ENCODE data around the gene CBFA2T2. TPM values are rescaled to one million over a fixed set of nuclear protein-coding genes. Genes with fewer than 3 reads are reported as not detected.
A peak's percentile ranks its signal among the peaks of the same experiment; 100 is the strongest.

CBFA2T2 gene
- total RNA-seq, 3 donors from 2014 or later = 28.5 to 37.4 (median 30.3) TPM

DNA sequence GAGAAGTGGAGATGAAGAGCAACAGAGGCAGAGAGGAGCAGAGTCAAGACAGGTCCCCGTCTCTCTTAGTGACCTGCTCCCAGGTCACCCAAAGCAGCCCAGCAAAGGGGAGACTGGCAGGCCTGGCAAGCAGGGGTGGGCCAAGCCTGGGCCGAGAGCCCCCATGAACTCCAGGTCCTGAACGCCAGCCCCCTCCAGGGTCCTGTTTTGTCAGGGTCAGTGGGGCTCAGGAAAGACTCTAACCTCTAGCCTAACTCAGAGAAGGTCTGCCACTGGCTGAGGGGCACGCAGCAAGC, 183.2 kb downstream of the CBFA2T2 start:
- Histone ChIP-seq H3K36me3 (ENCODE audit: low read depth) (no peaks in the 10 kb centered on the region), H3K4me1 (ENCODE audit: low read depth) (peaks cover 29% of the 10 kb centered on the region), H3K4me3 (no peak overlapping the region), H3K9me3 (no peaks in the 10 kb centered on the region)
- intact Hi-C loops (cut with DNase I, micrococcal nuclease) = no loop called here
- ATAC-seq (no peak), DNase-seq (peak in 1 of 3 donors; percentile 36)
- TF ChIP-seq, protein P1, sequence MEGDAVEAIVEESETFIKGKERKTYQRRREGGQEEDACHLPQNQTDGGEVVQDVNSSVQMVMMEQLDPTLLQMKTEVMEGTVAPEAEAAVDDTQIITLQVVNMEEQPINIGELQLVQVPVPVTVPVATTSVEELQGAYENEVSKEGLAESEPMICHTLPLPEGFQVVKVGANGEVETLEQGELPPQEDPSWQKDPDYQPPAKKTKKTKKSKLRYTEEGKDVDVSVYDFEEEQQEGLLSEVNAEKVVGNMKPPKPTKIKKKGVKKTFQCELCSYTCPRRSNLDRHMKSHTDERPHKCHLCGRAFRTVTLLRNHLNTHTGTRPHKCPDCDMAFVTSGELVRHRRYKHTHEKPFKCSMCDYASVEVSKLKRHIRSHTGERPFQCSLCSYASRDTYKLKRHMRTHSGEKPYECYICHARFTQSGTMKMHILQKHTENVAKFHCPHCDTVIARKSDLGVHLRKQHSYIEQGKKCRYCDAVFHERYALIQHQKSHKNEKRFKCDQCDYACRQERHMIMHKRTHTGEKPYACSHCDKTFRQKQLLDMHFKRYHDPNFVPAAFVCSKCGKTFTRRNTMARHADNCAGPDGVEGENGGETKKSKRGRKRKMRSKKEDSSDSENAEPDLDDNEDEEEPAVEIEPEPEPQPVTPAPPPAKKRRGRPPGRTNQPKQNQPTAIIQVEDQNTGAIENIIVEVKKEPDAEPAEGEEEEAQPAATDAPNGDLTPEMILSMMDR (IDR thresholded peaks at IDR 0.05) = no peak

DNA sequence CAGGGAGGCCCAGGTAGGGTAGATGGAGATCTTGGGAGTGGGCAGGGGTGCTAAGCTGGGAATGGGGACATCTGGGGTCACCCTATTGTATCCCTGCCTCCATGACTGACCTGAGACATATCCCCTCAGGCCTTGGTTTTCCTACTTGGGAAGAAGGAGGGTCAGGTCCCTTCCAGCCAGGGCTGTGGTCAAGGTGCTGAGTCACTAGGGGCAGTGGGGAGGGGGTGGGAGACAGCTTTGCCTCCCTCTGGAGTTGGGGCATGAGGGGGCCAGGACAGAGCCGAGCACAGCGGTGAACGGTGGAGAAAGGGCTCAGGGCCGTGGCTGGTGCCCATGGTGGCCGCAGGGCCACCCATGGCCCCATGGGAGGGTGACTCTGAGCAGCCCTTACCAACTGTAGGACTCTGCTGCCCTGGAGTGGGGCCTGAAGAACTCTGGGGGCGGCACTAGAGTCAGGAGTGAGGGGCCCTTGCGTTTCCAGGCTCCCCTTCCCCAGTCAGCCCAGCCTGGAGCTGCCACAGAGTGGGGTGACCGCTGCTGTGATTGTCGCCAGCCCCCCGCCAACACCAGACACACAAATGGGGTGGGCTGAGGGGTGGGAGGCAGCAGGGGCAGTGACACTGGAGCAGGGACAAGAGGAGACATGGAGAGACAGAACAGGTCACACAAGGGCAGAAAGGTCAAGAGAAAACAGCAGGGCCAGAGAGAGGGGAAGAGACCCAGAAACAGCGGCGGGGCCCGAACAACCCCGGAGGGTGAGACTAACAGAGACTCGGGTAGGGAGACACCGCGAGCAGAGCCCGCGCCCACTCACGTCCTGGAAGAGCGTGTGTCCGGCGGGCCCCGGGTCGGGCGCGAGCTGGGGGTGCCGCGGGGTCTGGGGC, 183.8 kb downstream of the CBFA2T2 start:
- ATAC-seq (peak; percentile 12), DNase-seq (peak in 1 of 3 donors; percentile 48)
- intact Hi-C loops (cut with DNase I, micrococcal nuclease) = no loop called here
- TF ChIP-seq, protein P1 (IDR thresholded peaks at IDR 0.05) = no peak
- peak overlapping the region; percentile 57 for H3K4me3 ChIP-seq
- peaks cover 23% of the 10 kb centered on the region for H3K4me1 ChIP-seq (ENCODE audit: low read depth)
- no peaks in the 10 kb centered on the region for H3K9me3 ChIP-seq
- no peaks in the 10 kb centered on the region for H3K36me3 ChIP-seq (ENCODE audit: low read depth)

DNA sequence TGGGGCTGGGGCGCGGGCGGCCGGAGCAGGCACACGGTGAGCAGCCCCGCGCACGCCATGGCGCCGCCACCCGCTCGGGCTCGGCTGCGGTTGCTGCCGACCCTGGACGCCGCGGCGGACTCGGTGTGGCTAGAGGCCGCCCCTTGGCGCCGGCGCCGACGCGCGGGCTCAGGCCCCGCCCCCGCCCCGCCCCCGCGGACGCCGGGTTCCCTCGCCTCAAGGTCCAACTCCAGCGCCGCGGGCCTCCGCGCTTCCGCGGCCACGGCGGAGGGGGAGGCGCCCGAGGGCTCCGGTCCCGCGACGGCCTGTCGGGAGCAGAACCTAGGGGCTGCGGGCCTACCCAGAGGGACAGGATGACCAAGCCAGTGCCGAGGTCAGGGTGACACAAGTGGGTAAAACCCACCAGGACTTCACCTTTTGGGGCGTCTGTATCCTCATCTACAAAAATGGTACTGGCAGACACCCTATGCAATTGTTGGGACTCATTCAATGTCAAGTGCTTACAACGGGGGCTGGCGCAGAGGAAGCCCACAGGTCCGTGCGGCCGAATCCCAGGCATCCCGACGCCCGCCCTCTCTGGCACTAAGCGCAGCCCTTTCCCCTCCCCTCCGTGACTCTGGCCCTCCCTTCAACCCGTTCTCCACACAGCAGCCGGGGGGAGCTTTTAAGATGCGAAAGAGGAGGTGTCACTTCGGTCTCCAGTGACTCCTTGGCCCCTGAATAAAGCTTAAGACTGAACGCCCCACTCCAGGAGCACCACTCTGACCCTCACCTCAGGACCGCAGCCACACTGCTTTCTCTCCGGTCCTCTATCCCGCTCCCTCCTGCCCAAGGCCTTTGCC, 184.6 kb downstream of the CBFA2T2 start, which contains the start of gene NECAB3:
TSS of gene NECAB3 (minus strand) at position 135 of the 842 bp plus-strand sequence. CDS start at position 59, 76 bp downstream.
- ATAC-seq = peak; percentile 93
- H3K9me3 ChIP-seq = no peaks in the 10 kb centered on the region
- H3K36me3 ChIP-seq (ENCODE audit: low read depth) = no peaks in the 10 kb centered on the region
- intact Hi-C loops (cut with DNase I, micrococcal nuclease) = no loop called here
- H3K4me3 ChIP-seq = peak within 1 kb of the TSS; percentile 57
- TF ChIP-seq, protein P1 (IDR thresholded peaks at IDR 0.05) = no peak
- H3K4me1 ChIP-seq (ENCODE audit: low read depth) = peaks cover 23% of the 10 kb centered on the region
- peak; percentile 86 to 93 (median 90) for DNase-seq

DNA sequence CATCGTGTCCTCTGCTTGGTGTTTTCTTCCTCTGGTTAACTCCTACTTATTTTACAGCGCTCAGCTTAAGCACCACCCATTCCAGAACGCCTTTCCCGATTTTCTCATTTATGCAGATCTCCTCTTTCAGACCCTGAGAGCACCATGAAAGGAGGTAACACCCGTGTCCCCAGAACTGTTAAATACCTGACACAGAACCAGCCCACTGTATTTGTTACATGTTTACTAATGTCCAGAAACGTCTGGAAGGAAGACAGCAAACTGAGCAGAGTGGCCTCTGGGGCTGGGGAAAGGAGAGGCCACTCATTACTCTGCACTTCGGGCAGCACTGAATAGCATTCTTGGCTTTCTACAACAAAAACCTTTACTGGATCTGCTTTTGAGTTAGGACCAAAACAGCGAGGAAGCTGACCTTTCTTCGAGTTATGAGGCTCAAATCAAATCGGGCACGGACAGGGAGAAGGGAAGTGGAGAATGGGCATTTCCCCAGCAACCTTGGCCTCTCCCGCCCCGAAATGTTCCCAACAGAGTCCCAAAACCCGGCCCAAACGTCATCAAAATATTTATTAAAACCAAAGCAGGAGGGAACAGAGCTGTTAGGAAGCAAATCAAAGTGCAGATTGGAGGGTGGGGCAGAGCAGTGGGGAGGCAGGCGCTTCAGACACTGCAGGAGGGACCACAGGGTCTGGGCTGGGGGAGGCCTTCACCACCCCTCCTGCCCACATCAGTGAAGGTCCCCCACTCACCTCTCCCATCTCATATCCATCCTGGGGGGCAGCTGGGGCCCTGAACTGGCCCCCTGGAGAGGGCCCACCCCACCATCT, 185.5 kb downstream of the CBFA2T2 start:
- intact Hi-C loops (cut with DNase I, micrococcal nuclease) = no loop called here
- Histone ChIP-seq H3K9me3 (no peaks in the 10 kb centered on the region), H3K4me1 (ENCODE audit: low read depth) (peaks cover 23% of the 10 kb centered on the region), H3K36me3 (ENCODE audit: low read depth) (no peaks in the 10 kb centered on the region), H3K4me3 (no peak overlapping the region)
- ATAC-seq (peak; percentile 41), DNase-seq (peak in 2 of 3 donors; percentile 24 to 40)
- TF ChIP-seq, protein P1 (IDR thresholded peaks at IDR 0.05) = no peak

DNA sequence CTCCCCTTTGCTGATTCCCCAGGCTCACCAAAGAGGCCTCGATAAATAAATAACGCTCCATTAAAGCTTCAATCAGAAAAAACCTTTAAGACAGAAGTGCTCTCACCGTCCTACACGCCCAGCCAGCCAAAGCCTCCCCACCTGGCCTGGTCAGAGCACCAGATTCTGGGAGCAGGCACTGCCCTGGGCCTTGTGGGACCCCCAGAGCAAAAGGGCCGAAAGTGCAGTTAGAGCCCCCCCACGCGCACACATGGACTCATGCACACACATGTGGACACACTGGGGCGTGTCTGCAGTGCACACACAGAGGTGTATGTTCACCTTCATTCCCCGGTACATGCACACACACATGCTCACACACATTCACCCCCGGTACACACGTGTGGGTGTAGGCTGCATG, 186.2 kb downstream of the CBFA2T2 start:
- DNase-seq (peak in 2 of 3 donors; percentile 35 to 60), ATAC-seq (no peak)
- Histone ChIP-seq H3K9me3 (no peaks in the 10 kb centered on the region), H3K4me3 (no peak overlapping the region), H3K36me3 (ENCODE audit: low read depth) (no peaks in the 10 kb centered on the region), H3K4me1 (ENCODE audit: low read depth) (peaks cover 23% of the 10 kb centered on the region)
- TF ChIP-seq, protein P1 (IDR thresholded peaks at IDR 0.05) = no peak
- intact Hi-C loops (cut with DNase I, micrococcal nuclease) = no loop called here

Data from mucosa of descending colon (tissue), 3 donors.